Stomach smooth muscle (tissue), 2 donors: ENCODE data around the gene TPO.
"Not testable (repeated sequence)": the region's sequence is repeated elsewhere in the genome, so short reads cannot be mapped to it uniquely, and the experiment has no call there.

Experiments
- H3K27ac ChIP-seq: one replicate; pipeline ENCODE4 v1.7.0; 2013; ENCODE audit warnings: mild to moderate bottlenecking, low read length, inconsistent platforms
- H3K27me3 ChIP-seq, 2 donors: one replicate each; pipeline ENCODE4 v1.7.0; 2013; ENCODE audit warnings: low read length in 2 of 2; ENCODE audit not compliant: insufficient read depth in 2 of 2, control insufficient read depth in 1 of 2
- H3K36me3 ChIP-seq, 2 donors: one replicate each; pipeline ENCODE4 v1.7.0; 2013; ENCODE audit warnings: low read length in 2 of 2; ENCODE audit not compliant: control insufficient read depth in 2 of 2, insufficient read depth in 2 of 2
- H3K4me1 ChIP-seq: one replicate; pipeline ENCODE4 v1.7.0; 2013; ENCODE audit warnings: low read length; ENCODE audit not compliant: control insufficient read depth, insufficient read depth
- H3K4me3 ChIP-seq, 2 donors: one replicate each; pipeline ENCODE4 v1.7.0; 2013; ENCODE audit warnings: low read length in 2 of 2
- H3K9ac ChIP-seq, 2 donors: one replicate each; pipeline ENCODE4 v1.7.0; 2013; ENCODE audit warnings: low read length in 2 of 2, mild to moderate bottlenecking in 1 of 2
- H3K9me3 ChIP-seq, 2 donors: one replicate each; pipeline ENCODE4 v1.7.0; 2013; ENCODE audit warnings: low read length in 2 of 2; ENCODE audit not compliant: control insufficient read depth in 2 of 2
- donor health status: healthy.
- donor health status: Pancreatic carcinoma.

TPO gene

DNA sequence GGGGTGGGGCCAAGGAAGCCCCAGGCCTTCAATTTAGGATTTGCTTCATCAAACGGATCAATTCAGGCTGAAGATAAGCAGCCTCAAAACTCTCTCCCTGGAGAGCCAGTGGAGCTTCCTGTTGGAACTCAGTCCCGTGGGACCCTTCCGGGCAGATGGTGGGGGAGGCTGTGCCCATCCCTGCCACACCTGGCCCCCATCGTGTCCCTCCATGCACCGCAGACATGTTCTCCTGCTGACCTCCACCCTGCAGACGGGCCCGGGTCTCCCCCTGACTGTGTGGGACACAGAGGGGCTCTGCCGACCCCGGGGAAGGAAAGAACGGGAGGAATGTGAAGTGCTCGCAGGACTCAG lies 144.2 kb downstream of the TPO start:
- H3K4me1 ChIP-seq: no peaks in the 10 kb centered on the region
- H3K36me3 ChIP-seq: no peaks in the 10 kb centered on the region
- H3K27ac ChIP-seq: no peak overlapping the region
- H3K9ac ChIP-seq: no peak overlapping the region
- H3K4me3 ChIP-seq: no peak overlapping the region
- H3K27me3 ChIP-seq: no peaks in the 10 kb centered on the region
- no peaks in the 10 kb centered on the region for H3K9me3 ChIP-seq

DNA sequence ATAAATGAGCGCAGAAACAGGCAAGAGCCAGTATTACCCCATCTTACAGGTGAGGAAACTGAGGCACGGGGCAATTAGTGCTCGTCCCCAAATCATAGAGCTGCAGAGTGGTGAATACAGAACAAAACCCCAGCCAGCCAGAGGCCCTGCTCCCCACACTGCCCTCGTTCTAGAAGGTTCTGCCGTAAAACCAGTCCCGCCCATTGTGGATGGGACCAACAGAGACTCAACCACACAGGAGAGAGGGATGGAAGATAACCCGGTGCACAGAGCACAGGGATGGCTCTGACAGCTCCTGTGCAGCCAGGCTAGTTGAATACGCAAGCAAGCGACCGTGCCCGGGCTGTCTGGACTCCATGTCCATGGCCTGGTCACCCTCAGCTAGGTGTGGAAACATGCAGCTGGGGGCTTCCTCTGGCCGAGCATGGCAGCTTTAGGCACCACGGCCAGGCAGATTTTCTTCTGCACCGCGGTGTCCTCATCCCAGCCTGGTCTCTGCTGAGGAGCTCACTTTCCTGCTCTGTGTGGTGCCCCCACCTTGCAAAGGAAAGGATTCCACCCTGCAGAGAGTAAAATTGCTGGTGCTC lies 146.4 kb downstream of the TPO start:
- no peak overlapping the region for H3K4me3 ChIP-seq
- no peaks in the 10 kb centered on the region for H3K9me3 ChIP-seq
- no peak overlapping the region for H3K27ac ChIP-seq
- H3K9ac ChIP-seq: no peak overlapping the region
- no peaks in the 10 kb centered on the region for H3K36me3 ChIP-seq
- H3K4me1 ChIP-seq: no peaks in the 10 kb centered on the region
- H3K27me3 ChIP-seq: no peaks in the 10 kb centered on the region

DNA sequence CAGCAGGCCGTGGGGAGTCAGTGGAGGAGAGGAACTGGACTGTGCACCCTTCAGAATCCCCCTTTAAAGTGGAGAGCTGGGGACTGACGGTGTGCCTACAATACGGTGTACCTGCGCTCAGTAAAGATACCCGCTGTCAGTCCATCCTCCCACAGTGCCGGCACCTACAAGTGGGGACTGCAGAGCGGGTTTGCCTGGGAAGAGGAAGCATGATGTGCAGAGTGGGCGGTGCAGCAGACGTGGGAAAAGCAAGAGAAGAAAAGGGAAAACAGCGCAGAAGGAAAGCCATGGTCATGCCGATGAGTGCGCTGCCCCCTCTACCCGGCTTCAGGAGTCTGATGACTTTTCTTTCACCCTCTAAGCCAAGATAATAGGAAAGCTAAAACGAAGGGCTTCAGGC lies 148.0 kb downstream of the TPO start:
- Histone ChIP-seq H3K27ac (no peak overlapping the region), H3K9me3 (no peaks in the 10 kb centered on the region), H3K4me3 (no peak overlapping the region), H3K36me3 (no peaks in the 10 kb centered on the region), H3K9ac (no peak overlapping the region), H3K27me3 (no peaks in the 10 kb centered on the region), H3K4me1 (no peaks in the 10 kb centered on the region)

- Histone ChIP-seq H3K36me3 (no peaks in the 10 kb centered on the region), H3K27ac (no peak overlapping the region), H3K27me3 (no peaks in the 10 kb centered on the region), H3K4me3 (no peak overlapping the region), H3K9ac (no peak overlapping the region), H3K9me3 (no peaks in the 10 kb centered on the region), H3K4me1 (no peaks in the 10 kb centered on the region)
These were observed 148.7 kb downstream of the TPO start for GRCh38 chr2:1561811-1562421.

GRCh38 chr2:1563084-1563857 lies 150.0 kb downstream of the TPO start:
- no peaks in the 10 kb centered on the region for H3K27me3 ChIP-seq
- no peaks in the 10 kb centered on the region for H3K4me1 ChIP-seq
- no peak overlapping the region for H3K4me3 ChIP-seq
- no peak overlapping the region for H3K9ac ChIP-seq
- no peak overlapping the region for H3K27ac ChIP-seq
- H3K9me3 ChIP-seq: no peaks in the 10 kb centered on the region
- no peaks in the 10 kb centered on the region for H3K36me3 ChIP-seq

DNA sequence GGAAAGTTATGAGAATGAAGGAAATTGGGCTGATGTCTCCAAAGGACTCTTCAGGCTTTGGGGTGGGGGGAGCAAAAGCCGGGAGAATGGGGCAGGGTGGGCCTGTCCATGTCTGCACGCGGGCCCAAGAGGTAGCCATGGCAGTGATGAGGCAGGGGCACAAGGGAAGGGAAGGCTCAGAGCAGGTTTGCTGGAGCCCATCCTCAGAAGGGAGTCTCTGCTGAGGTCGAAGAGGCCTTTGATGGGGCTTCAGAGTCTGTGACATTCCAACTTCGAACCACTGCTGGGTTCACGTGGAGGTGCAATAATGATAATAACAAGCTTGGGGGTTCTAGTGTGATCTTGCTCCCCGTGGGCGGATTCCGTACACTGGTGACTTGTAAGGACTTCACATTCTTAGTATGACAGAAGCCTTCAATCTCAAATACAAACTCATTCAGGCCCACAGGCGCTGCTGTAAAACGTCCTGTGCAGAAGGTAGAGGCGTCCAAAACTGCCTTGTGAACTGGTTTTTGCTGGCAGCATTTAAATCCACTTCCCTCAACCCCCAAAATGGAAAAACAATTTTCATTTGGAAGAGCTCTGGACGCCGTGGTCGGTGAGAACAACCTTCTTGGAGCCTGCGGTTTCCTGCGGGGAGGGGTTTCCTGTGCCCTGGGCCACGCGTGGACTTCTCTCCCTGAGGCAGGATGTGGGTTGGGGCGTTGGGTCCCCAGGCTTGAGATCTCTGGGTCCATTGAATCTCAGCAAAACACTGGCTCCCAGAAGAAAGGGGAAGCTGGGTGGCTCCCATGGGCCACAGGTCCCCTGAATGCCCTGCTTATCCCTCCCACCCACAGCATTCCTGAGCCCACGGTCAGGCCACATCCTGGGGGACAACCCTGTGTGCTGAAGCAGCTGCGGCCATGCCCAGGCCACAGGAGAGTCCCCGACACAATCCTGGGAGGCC lies 151.0 kb downstream of the TPO start:
- no peaks in the 10 kb centered on the region for H3K27me3 ChIP-seq
- H3K9me3 ChIP-seq: no peaks in the 10 kb centered on the region
- H3K4me1 ChIP-seq: no peaks in the 10 kb centered on the region
- no peak overlapping the region for H3K9ac ChIP-seq
- H3K27ac ChIP-seq: no peak overlapping the region
- no peak overlapping the region for H3K4me3 ChIP-seq
- H3K36me3 ChIP-seq: no peaks in the 10 kb centered on the region

DNA sequence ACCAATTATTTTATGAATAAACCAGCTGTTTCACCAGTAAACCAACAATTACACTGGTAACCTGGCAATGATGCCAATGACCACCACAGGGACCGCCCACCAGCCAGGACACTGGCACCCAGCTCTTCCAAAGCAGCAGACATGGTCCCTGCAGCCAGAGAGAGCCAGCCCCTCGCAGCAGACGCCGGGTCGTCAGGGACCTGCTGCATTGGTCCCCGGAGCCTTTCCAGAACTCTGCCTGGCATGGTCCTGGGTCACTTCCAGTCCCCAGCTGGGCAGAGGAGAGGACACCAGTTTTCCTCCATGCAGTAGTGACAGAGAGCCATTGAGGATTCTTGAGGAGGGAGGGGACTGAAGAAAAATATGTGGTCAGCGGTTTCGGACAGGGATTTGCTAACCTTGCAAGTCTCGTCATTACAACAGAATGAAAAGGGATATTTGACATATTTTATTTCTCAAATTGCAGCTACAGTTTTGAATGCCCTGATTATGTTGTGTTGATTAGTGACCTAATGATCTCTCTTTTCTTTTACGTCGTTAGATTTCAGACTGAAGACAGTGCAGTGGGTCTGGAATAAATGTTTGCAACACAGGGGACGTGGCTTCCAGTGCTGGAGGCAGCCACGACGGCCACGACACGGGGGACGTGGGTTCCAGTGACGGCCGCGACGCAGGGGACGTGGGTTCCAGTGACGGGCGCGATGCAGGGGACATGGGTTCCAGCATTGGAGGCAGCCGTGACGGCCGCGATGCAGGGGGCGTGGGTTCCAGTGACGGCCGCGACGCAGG lies 154.5 kb downstream of the TPO start:
- Histone ChIP-seq H3K27me3 (peaks cover 0 to 3% of the 10 kb centered on the region in 2 donors), H3K9ac (no peak overlapping the region), H3K27ac (no peak overlapping the region), H3K36me3 (no peaks in the 10 kb centered on the region), H3K9me3 (no peaks in the 10 kb centered on the region), H3K4me1 (no peaks in the 10 kb centered on the region), H3K4me3 (no peak overlapping the region)

DNA sequence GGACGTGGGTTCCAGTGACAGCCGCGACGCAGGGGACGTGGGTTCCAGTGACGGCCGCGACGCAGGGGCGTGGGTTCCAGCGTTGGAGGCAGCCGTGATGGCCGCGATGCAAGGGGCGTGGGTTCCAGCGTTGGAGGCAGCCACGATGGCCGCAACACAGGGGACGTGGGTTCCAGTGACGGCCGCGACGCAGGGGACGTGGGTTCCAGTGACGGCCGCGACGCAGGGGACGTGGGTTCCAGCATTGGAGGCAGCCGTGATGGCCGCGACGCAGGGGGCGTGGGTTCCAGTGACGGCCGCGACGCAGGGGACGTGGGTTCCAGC lies 155.0 kb downstream of the TPO start:
- H3K27ac ChIP-seq, H3K9ac ChIP-seq, H3K27me3 ChIP-seq, H3K4me3 ChIP-seq, H3K36me3 ChIP-seq, H3K4me1 ChIP-seq, H3K9me3 ChIP-seq: not testable (repeated sequence)

DNA sequence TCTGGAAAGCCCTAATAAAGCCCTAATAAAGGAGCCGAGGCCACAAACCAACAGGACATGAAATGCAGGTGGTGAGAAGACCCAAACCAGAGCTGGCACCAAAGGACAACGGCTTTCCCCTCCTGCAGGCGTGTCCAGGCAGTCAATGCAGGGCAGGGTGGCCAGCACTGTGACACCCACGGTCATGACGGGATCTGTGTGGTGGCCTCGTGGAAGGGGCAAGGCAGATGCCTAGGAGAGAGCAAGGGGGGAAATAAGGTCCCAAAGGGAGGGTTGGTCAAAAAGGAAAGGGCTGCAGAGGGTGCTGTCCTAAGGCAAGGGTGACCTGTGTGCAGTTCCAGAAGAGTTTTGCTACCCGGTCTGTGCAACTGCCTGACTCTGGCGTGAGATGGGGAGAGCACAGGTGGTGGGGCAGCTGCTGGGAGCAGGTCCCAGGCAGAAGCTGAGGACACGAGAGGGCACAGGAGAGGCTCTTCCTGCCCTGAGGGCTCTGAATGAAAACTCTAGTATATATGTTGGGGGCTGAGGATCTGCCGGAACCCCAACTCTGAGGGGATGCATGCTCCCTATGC lies 156.7 kb downstream of the TPO start:
- no peaks in the 10 kb centered on the region for H3K4me1 ChIP-seq
- H3K4me3 ChIP-seq: no peak overlapping the region
- H3K36me3 ChIP-seq: no peaks in the 10 kb centered on the region
- no peak overlapping the region for H3K27ac ChIP-seq
- no peaks in the 10 kb centered on the region for H3K9me3 ChIP-seq
- H3K27me3 ChIP-seq: peaks cover 0 to 3% of the 10 kb centered on the region in 2 donors
- no peak overlapping the region for H3K9ac ChIP-seq
